Amygdala (tissue), 56 donors: ENCODE results near the gene CSF1R.
"Not testable (repeated sequence)": the region's sequence is repeated elsewhere in the genome, so short reads cannot be mapped to it uniquely, and the experiment has no call there.

Source experiments
- DNase-seq, 56 donors: peaks; one replicate each; lab custom pipeline; 2025; lab: John Stamatoyannopoulos, UW

Gene CSF1R

DNA sequence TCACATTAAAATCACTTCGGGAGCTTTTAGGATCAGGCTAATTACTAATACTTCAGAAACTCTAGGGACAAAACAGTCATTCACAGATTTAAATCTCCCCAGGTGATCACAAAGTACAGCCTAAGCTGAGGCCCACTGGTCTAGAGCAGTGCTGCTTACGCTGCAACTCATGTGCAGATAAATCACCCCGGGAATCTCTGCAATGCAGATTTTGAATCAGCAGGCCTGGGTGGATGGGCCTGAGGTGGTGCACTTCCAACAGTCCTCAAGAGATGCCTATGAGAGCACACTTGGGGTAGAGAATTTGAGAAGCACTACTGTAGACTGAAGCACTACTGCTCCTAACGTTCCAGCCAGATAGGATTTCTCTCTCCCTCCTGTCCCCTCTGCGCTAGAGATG lies 28.4 kb downstream of the CSF1R start:
- DNase-seq: no peak

GRCh38 chr5:150057511-150057910 lies 28.8 kb downstream of the CSF1R start:
- DNase-seq: no peak

- no peak for DNase-seq
Measured at GRCh38 chr5:150057052-150057451, 29.3 kb downstream of the CSF1R start.

GRCh38 chr5:150056075-150056443 lies 30.3 kb downstream of the CSF1R start:
- no peak for DNase-seq

DNA sequence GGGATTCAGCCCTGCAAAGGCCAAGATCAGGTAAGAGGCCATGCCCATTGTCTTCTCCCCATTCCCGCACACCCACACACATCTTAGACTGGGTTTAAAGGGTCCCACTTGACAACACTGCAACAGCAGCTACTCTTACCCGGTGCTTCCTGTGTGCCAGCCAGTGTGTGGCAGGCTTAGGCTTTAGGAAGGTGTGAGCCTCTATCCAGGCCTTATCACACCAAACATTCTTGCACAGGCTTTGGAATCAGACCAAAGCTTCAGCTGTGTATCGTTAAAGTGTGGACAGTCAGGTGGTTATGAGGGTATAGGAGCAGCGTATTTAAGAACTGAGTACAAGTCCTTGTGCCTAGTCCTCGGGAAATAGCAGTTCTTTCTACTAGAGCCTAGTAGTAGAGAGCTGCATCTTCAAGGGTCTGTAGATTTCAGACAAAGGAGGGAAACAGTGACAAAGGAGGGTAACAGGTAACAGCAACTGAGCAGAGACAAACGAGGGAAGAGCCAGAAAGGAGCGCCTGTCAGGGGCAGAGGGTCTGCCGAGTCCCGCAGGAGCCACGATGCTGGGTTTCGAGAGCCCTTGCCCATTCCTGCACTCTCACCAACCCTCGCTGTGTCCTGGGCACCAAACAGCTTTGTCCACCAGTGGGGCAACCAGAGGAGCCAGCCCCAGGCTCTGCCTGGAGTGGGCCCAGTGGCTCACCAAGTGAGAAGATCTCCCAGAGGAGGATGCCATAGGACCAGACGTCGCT lies 30.9 kb downstream of the CSF1R start:
- no peak for DNase-seq

DNA sequence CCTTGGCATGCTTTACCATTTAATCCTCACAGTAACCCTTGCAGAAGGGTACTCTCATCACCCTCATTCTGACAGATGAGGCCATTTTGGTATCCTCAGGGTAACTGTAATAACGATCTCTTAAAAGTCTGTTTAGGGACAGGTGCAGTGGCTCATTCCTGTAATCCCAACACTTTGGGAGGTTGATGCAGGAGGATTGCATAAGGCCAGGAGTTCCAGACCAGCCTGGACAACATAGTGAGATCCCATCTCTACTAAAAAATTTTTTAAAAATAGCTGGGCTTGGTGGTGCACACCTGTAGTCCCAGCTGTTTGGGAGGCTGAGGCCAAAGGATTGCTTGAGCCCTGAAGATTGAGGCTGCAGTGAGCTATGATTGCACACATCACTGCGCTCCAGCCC lies 31.8 kb downstream of the CSF1R start:
- DNase-seq: no peak

DNA sequence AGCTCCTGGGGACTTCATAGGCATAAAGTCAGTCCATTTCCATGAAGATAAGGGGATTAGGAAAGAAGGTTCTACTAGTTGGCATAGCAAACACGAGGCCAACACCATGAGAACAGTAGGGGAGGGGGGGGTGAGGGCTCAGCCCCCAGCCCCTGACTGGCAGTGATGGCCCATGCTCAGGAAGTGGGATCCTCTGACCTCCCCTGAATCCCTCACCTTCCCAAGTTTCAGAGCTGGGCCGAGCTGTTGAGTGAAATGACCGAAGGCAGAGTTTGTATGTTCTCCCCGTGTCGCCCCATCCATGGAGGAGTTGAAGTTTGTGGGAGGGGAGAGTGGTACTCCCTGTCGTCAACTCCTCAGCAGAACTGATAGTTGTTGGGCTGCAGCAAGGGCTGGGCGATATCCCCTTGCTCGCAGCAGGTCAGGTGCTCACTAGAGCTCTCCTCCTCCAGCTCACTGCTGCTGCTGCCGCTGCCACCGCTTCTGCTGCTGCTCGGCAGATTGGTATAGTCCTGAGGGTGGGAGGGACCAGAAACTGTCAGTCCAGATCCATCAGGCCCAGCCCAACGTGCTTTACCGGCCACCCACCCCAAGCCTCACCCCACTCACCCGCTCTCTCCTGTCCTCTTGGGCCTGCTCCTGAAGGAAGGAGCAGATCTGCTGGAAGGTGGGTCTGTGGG lies 32.5 kb downstream of the CSF1R start:
- no peak for DNase-seq

DNA sequence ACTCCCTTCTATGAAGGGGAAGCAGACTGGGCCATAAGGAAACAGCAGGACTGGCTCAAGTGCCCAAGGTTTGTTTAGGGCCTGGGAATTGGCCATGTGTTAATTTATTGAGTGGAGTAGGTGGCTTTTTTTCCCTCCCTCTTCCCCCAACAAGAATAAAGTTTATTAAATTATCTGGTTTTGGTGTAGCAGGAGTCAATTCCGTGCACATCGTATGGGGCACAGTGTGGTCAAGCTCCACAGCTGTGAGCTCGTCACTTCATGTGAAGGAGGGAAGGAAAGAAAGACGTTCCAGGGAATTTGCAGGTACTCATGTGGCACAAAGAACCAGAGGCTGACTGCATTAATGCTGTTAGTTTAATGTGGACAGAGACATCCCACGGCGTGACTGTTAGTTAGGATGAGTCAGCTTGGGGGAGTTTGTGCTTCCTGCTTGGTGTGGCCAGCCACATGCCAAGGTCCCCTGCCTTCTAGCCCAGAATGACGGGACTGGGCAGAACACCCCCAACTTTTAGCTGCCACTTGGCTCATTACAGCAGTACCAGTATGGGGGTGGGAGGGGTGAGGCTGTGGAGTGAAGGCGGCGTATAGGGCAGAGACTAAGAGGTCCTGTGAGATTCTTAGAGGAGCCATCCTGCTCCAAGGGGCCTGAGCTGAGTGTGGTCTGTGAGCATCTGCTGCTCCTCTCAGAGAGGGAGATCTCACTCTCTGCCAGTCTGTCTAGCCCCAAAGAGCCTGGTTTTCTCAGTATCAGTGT lies 33.2 kb downstream of the CSF1R start:
- DNase-seq: no peak

- DNase-seq: no peak
Measured at GRCh38 chr5:150052226-150052955, 34.0 kb downstream of the CSF1R start.

DNA sequence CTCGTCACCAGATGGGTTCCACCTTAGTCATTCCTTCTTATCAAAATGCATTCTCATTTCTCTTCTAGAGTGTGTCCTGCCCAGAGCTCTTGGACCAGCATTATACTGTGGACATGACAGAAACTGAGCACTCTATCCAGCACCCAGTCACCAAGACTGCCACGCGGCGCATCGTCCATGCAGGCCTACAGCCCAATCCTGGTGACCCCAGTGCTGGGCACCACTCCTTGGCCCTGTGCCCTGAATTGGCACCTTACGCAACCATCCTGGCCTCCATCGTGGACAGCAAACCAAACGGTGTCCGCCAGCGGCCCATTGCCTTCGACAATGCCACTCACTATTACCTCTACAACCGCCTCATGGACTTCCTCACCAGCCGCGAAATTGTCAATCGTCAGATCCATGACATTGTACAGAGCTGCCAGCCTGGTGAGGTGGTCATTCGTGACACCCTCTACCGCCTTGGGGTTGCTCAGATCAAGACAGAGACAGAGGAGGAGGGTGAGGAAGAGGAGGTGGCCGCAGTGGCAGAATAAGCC lies 34.6 kb downstream of the CSF1R start:
- no peak for DNase-seq

- not testable (repeated sequence) for DNase-seq
Measured at GRCh38 chr5:150050172-150050811, 36.1 kb downstream of the CSF1R start.

GRCh38 chr5:150046031-150046430 lies 40.3 kb downstream of the CSF1R start:
- DNase-seq: no peak

DNA sequence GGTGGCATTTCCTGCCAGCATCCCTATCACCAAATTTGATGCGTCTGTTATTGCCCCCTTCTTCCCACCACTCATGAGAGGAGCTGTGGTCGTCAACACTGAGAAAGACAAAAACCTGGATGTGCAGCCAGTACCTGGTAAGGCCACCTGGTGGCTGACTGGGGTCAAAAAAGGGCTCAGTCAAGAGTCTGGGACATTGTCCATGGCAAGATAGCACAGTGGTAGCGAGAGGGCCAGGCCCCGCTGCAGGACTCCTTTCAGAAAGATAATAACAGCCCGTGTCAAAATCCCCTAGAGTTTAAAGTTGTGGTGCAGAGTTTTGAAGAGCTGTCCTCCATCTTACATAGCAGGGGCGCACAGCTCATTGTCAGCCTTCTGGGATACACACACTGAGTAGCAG lies 40.8 kb downstream of the CSF1R start:
- DNase-seq: no peak

GRCh38 chr5:150044712-150045111 lies 41.6 kb downstream of the CSF1R start:
- no peak for DNase-seq

GRCh38 chr5:150044329-150044681 lies 42.0 kb downstream of the CSF1R start:
- DNase-seq: no peak

- no peak for DNase-seq
Measured at GRCh38 chr5:150043657-150044328, 42.6 kb downstream of the CSF1R start.

DNA sequence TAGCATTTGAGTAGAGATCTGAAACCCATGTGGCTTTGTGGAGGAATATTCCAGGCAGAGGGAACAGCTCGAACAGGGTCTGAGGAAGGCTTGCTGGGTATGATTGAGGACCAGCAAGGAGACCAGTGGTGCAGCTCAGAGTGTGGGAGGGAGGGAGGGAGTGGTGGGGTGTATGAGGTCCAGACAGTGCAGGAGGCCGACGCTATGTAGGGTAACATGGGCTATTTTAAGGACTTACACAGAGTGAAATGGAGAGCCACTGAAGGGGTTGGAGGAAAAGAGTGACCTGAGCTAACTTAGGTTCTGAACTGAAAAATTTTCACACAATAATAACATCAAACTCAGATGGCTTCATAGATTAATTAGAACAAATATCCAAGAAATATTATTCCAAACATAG lies 43.9 kb downstream of the CSF1R start:
- DNase-seq: no peak

DNA sequence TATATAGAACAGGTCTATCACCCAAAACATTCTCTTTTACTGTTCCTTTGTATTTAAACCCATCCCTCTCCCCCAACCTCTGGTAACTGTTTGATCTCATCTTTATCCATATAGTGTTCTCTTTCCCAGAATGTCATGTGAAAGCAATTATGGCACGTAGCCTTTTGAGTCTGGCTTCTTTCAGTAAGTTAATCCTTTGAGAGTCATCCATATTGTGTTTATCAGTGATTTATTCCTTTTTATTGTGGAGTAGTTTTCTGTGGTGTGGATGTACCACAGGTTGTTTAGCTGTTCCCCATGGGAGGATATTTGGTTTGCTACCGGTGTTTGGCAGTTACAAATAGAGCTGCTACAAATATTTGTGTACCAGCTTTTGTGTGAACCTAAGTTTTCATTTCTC lies 47.8 kb downstream of the CSF1R start:
- no peak for DNase-seq

GRCh38 chr5:150036513-150036912 lies 49.8 kb downstream of the CSF1R start:
- DNase-seq: no peak
